Measurements from ENCODE around the gene FAM50B. TPM values are rescaled to one million over a fixed set of nuclear protein-coding genes. Genes with fewer than 3 reads are reported as not detected.
A peak's percentile ranks its signal among the peaks of the same experiment; 100 is the strongest.

Gene FAM50B
- total and polyA plus RNA-seq, 2 of the 13 experiments (the other 11 are each of a cell fraction or from before 2014, with no cell fraction given): 0.05 TPM; not detected in 1

DNA sequence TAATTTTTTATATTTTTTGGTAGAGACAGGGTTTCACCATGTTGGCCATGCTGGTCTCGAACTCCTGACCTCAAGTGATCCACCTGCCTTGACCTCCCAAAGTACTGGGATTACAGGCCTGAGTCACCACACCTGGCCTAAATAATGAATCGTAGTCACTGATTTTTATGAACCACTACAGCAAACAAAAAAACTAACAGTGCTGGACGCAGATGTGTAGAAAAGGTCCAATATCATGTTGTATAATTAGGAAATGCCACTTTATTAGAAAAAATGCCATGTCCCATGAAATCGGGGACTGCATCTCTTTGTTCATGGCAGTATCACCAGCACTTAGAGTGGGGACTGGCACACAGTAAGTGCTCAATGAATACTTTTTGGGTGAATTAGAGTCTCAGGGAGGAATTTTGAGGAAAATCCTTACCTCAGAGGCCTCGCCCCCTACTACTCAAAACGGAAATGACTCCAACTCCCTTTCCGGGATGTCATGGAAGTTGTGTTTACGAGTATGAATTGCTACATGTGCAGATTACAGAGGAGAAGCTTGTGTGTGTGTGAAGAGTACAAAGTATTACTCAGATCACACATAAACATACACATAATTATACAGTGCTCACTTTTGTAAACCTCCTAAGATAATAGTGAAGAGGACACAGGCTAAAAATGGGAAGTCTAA, 43.6 kb upstream of the FAM50B start (continued):
- no peak for TF ChIP-seq IRX3 (CRISPR knock-in tag; IDR thresholded peaks at IDR 0.05; ENCODE audit: borderline replicate concordance, low read depth)
- 0 out of 2 replicates have a peak, but pooled peaks have one; percentile 14 for TF ChIP-seq ZNF792 (CRISPR knock-in tag; IDR thresholded peaks at IDR 0.05)
- TF ChIP-seq TMF1 (CRISPR knock-in tag; IDR thresholded peaks at IDR 0.05; ENCODE audit: low read depth): no peak
- no peak for TF ChIP-seq ZFX (CRISPR knock-in tag; IDR thresholded peaks at IDR 0.05; ENCODE audit: low read depth)
- TF ChIP-seq ZNF615 (CRISPR knock-in tag; IDR thresholded peaks at IDR 0.05; ENCODE audit: borderline replicate concordance): no peak
- no peak for TF ChIP-seq NR1H2 (CRISPR knock-in tag; IDR thresholded peaks at IDR 0.05; ENCODE audit: borderline replicate concordance, low read depth)
- TF ChIP-seq ZBTB7B (CRISPR knock-in tag; IDR thresholded peaks at IDR 0.05): no peak
- TF ChIP-seq, protein P1, sequence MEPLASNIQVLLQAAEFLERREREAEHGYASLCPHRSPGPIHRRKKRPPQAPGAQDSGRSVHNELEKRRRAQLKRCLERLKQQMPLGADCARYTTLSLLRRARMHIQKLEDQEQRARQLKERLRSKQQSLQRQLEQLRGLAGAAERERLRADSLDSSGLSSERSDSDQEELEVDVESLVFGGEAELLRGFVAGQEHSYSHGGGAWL (CRISPR knock-in tag; IDR thresholded peaks at IDR 0.05): no peak
- TF ChIP-seq, protein P2, sequence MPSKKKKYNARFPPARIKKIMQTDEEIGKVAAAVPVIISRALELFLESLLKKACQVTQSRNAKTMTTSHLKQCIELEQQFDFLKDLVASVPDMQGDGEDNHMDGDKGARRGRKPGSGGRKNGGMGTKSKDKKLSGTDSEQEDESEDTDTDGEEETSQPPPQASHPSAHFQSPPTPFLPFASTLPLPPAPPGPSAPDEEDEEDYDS (CRISPR knock-in tag; IDR thresholded peaks at IDR 0.05): peak; percentile 35; the same call in 1 of the 2 replicates
- peak; percentile 86 for TF ChIP-seq MAFF (IDR thresholded peaks at IDR 0.05; ENCODE audit: low read depth, low read length)
- TF ChIP-seq, protein P3, sequence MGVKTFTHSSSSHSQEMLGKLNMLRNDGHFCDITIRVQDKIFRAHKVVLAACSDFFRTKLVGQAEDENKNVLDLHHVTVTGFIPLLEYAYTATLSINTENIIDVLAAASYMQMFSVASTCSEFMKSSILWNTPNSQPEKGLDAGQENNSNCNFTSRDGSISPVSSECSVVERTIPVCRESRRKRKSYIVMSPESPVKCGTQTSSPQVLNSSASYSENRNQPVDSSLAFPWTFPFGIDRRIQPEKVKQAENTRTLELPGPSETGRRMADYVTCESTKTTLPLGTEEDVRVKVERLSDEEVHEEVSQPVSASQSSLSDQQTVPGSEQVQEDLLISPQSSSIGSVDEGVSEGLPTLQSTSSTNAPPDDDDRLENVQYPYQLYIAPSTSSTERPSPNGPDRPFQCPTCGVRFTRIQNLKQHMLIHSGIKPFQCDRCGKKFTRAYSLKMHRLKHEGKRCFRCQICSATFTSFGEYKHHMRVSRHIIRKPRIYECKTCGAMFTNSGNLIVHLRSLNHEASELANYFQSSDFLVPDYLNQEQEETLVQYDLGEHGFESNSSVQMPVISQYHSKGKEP (CRISPR knock-in tag; IDR thresholded peaks at IDR 0.05): no peak
- TF ChIP-seq, protein P4, sequence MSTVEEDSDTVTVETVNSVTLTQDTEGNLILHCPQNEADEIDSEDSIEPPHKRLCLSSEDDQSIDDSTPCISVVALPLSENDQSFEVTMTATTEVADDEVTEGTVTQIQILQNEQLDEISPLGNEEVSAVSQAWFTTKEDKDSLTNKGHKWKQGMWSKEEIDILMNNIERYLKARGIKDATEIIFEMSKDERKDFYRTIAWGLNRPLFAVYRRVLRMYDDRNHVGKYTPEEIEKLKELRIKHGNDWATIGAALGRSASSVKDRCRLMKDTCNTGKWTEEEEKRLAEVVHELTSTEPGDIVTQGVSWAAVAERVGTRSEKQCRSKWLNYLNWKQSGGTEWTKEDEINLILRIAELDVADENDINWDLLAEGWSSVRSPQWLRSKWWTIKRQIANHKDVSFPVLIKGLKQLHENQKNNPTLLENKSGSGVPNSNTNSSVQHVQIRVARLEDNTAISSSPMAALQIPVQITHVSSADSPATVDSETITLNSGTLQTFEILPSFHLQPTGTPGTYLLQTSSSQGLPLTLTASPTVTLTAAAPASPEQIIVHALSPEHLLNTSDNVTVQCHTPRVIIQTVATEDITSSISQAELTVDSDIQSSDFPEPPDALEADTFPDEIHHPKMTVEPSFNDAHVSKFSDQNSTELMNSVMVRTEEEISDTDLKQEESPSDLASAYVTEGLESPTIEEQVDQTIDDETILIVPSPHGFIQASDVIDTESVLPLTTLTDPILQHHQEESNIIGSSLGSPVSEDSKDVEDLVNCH (CRISPR knock-in tag; IDR thresholded peaks at IDR 0.05): no peak
- TF ChIP-seq DR1 (CRISPR knock-in tag; IDR thresholded peaks at IDR 0.05): no peak
- peak; percentile 27; the same call in 1 of the 2 replicates for TF ChIP-seq ZNF33B (CRISPR knock-in tag; IDR thresholded peaks at IDR 0.05)
- TF ChIP-seq ZNF563 (CRISPR knock-in tag; IDR thresholded peaks at IDR 0.05): no peak
- TF ChIP-seq, protein P5, sequence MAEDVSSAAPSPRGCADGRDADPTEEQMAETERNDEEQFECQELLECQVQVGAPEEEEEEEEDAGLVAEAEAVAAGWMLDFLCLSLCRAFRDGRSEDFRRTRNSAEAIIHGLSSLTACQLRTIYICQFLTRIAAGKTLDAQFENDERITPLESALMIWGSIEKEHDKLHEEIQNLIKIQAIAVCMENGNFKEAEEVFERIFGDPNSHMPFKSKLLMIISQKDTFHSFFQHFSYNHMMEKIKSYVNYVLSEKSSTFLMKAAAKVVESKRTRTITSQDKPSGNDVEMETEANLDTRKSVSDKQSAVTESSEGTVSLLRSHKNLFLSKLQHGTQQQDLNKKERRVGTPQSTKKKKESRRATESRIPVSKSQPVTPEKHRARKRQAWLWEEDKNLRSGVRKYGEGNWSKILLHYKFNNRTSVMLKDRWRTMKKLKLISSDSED (CRISPR knock-in tag; IDR thresholded peaks at IDR 0.05): no peak
- 0 out of 2 replicates have a peak, but pooled peaks have one; percentile 6 for TF ChIP-seq TSC22D2 (CRISPR knock-in tag; IDR thresholded peaks at IDR 0.05; ENCODE audit: borderline replicate concordance)
- TF ChIP-seq, protein P6, sequence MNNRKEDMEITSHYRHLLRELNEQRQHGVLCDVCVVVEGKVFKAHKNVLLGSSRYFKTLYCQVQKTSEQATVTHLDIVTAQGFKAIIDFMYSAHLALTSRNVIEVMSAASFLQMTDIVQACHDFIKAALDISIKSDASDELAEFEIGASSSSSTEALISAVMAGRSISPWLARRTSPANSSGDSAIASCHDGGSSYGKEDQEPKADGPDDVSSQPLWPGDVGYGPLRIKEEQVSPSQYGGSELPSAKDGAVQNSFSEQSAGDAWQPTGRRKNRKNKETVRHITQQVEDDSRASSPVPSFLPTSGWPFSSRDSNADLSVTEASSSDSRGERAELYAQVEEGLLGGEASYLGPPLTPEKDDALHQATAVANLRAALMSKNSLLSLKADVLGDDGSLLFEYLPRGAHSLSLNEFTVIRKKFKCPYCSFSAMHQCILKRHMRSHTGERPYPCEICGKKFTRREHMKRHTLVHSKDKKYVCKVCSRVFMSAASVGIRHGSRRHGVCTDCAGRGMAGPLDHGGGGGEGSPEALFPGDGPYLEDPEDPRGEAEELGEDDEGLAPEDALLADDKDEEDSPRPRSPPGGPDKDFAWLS (CRISPR knock-in tag; IDR thresholded peaks at IDR 0.05; ENCODE audit: borderline replicate concordance): no peak
- no peak for TF ChIP-seq ZNF816 (CRISPR knock-in tag; IDR thresholded peaks at IDR 0.05; ENCODE audit: borderline replicate concordance)
- TF ChIP-seq CEBPB (IDR thresholded peaks at IDR 0.05; ENCODE audit: borderline replicate concordance, low read depth, low read length): peak; percentile 40; the same call in 1 of the 2 replicates
- no peak for TF ChIP-seq TBP (CRISPR knock-in tag; IDR thresholded peaks at IDR 0.05)
- TF ChIP-seq FOXA1 (IDR thresholded peaks at IDR 0.05): no peak
- no peak for TF ChIP-seq FOXA1 (CRISPR knock-in tag; IDR thresholded peaks at IDR 0.05)

Measured in HepG2 (cell line).